ENCODE data around the gene CDH23. TPM values are rescaled to one million over a fixed set of nuclear protein-coding genes. Genes with fewer than 3 reads are reported as not detected.

The CDH23 gene
- polyA plus RNA-seq, 1 donor from 2014 or later: not detected

DNA sequence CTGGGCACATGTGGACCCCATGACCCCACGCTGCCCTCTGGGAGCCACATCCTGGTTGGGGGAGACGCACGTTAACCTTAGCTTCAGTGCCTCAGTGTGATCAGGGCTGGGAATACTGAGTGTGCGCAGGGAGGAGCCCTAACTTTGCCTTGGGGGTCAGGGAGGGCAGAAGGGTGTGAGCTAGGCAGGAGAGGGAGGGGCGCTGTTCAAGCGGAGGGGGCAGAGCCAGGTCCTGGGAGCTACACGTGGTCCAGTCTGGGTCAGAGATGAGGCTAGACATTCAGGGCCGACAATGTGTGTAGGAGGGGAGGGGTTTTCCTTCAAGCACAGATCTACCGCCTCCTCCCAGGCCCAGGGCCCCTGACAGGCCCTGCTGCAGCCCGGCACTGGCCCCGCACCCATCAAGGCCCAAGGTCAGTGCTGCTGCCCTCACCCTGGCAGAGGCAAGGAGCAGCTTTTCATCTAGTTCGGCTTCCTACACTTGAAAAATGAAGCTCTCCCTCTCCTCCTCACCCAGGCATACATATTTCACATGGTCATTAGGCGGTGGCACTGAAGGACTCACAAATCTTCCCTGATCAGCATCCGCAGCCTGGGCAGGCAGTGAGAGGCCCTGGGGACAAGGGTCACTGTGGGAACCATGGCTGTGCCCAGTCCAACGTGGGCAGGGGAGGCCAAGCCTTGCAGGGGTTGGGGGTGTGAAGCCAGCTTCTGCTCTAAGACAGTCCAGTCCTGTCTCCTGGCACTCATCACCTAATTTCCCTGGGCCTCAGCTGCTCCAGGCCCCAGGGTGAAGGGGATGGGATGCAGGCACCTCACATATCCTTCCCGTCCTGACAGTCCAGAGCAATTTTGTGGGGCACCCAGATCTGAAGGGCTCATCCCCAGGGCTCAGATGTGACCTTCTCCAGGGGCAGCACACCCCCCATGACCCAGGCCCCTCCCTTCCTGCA is 275.6 kb downstream of the CDH23 start:
- Mint-ChIP-seq H3K27ac (peak overlapping the region in 1 of 3 donors; percentile 92), H3K4me3 (peak overlapping the region in 1 of 4 donors; percentile 28), H3K27me3 (peaks cover 4% of the 10 kb centered on the region), H3K9me3 (no peaks in the 10 kb centered on the region), H3K4me1 (peaks cover 4 to 10% (median 8%) of the 10 kb centered on the region in 3 donors), H3K36me3 (no peaks in the 10 kb centered on the region)

DNA sequence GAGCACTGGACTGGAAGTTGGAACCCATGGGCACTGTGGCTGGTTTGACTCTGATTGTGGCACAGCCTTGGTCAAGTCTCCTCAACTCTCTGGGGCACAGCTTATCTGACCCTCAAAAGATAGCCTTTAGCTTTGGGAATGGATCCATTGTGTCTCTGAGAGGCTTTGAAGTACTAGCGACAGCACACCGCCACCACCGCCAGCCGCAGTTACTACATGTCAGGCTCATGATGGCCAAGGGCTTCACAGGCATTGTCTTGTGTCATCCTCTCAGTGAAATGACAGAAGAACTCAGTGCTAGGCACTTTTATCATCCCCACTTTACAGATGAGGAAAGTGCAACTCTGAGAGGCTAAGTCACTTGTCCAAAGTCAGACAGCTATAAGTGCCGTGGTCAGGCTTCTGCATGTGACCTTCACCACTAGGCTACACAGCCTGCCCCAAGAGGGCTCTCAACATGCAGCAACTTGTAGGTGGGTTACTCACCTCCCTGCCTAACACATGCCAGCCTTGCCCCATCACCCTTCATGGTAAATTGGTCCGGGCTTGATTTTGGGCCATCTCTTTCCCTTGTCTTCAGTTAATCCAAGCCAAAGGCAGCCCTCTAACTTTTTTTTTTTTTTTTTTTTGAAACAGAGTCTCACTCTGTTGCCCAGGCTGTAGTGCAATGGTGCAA is 278.7 kb downstream of the CDH23 start:
- H3K27me3 Mint-ChIP-seq: peaks cover 6% of the 10 kb centered on the region

DNA sequence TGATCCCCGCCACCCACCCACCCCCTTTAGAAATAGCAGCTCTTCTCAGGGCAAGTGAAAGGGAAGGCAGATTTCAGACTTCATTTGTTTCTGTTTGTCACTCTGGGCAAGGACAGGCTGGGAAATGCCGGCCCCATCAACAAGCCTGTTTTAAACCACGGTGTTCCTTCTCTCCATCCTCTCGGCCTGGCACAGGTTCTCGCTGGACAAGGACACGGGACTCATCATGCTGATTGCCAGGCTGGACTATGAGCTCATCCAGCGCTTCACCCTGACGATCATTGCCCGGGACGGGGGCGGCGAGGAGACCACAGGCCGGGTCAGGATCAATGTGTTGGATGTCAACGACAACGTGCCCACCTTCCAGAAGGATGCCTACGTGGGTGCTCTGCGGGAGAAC is 280.5 kb downstream of the CDH23 start:
- Mint-ChIP-seq H3K4me1 (peaks cover 0 to 4% (median 3%) of the 10 kb centered on the region in 3 donors), H3K27ac (no peak overlapping the region)

More for the DNA sequence above, 278.7 kb downstream of the CDH23 start:
- peaks cover 0 to 4% (median 3%) of the 10 kb centered on the region in 3 donors for H3K4me1 Mint-ChIP-seq
- no peak overlapping the region for H3K4me3 Mint-ChIP-seq
- H3K9me3 Mint-ChIP-seq: no peaks in the 10 kb centered on the region
- H3K27ac Mint-ChIP-seq: no peak overlapping the region
- no peaks in the 10 kb centered on the region for H3K36me3 Mint-ChIP-seq

DNA sequence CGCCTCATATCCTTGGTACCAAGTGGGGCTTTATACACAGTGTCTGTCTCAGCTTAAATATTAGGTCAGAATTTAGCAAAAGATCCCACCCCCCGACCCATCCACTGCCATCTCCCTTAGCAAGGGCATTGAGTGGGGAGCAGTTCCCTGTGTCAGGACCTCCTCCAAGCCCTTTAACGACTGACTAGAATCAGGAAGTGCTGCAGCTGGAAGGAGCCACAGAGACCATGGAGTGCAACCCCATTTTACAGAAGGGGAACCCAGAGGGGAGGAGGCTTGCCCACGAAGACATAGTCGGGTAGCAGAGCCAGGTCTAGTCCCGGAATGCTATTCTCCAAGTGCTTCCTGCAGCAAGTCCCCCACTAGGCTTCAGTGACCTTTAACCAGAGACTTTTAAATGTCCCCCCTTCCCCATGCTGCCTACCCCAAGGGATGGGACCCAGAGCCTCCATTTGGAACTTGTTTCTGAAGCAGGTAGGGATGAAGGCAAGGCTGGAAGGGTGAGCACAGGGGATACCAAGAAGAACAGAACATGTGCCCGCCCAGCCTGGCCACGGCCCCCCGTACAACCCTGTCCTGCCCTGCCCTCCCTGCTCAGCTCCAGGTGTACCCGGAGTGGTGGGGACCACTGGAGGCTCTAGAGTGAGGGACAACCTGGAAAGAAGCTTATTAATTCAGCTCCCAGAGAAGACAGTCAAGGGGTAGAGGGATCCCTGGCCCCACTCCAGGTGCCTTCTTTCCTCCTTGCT is 281.5 kb downstream of the CDH23 start:
- Mint-ChIP-seq H3K4me3 (no peak overlapping the region), H3K27me3 (peaks cover 4% of the 10 kb centered on the region), H3K9me3 (no peaks in the 10 kb centered on the region), H3K36me3 (no peaks in the 10 kb centered on the region), H3K27ac (no peak overlapping the region), H3K4me1 (peaks cover 0 to 5% (median 0%) of the 10 kb centered on the region in 3 donors)

More for the DNA sequence above, 280.5 kb downstream of the CDH23 start:
- Mint-ChIP-seq H3K4me3 (no peak overlapping the region), H3K27me3 (peaks cover 6% of the 10 kb centered on the region), H3K9me3 (no peaks in the 10 kb centered on the region), H3K36me3 (no peaks in the 10 kb centered on the region)

DNA sequence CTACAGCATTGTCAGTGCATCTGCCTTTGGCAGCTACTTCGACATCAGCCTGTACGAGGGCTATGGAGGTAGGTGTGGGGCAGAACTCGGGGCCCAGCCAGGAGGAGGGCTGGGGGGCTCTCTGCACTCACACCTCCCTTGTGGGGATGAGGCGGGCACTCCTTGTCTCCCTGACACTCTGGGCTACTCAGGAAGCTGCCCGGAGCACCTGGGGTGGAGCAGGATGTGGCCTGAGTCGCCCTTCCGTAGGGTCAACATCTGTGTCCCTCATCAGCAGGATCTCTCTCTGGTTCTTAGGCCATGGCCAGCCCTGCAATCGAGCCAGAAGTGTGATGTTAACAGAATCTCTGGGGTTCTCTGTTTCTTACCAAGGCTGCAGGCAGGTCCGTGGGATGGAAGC is 282.7 kb downstream of the CDH23 start:
- H3K36me3 Mint-ChIP-seq: no peaks in the 10 kb centered on the region
- no peak overlapping the region for H3K27ac Mint-ChIP-seq
- H3K4me1 Mint-ChIP-seq: peaks cover 0 to 8% (median 1%) of the 10 kb centered on the region in 3 donors
- H3K9me3 Mint-ChIP-seq: no peaks in the 10 kb centered on the region
- no peak overlapping the region for H3K4me3 Mint-ChIP-seq
- peaks cover 4% of the 10 kb centered on the region for H3K27me3 Mint-ChIP-seq

DNA sequence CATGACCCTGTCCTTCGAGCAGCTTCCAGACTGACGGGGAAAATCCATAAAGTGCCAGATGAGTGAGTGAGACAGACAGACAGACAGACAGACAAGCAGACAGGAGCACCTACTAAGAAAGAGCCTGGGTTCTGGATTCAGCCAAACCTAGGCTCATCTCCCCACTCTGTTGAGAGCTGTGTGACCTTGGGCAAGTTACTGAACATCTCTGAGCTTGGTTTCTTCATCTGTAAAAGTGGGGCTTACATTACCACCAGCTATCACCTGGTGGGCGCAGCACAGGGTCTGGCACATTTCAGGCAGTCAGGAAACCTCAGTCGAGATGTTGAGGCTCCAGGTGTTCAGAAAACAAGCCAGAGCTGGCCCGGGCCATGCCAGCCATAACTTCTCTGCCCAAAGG is 285.3 kb downstream of the CDH23 start:
- H3K36me3 Mint-ChIP-seq: no peaks in the 10 kb centered on the region
- peaks cover 2% of the 10 kb centered on the region for H3K27me3 Mint-ChIP-seq
- no peaks in the 10 kb centered on the region for H3K9me3 Mint-ChIP-seq
- H3K4me1 Mint-ChIP-seq: peaks cover 0 to 9% (median 4%) of the 10 kb centered on the region in 3 donors
- H3K27ac Mint-ChIP-seq: no peak overlapping the region
- H3K4me3 Mint-ChIP-seq: no peak overlapping the region

DNA sequence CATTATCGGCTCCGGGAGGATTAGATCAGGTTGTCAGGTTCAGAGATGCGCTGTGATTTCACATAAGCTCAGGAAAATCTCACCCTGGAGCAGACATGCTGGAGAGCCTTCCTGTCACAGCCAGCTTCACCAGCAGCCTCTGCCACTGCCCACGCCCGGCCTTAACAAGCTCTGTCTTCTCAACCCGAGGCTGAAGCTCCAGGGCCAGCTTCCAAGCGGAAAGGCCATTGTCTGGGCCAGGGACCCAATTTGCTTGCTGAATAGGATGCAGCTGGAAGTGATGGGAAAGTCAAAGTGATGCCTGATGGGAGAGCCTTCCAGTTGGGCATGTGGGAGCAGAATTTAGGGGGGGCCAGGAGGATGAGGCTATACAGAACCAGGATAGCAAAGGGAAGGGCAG is 286.6 kb downstream of the CDH23 start:
- H3K36me3 Mint-ChIP-seq: peaks cover 2% of the 10 kb centered on the region
- peaks cover 0 to 11% (median 4%) of the 10 kb centered on the region in 3 donors for H3K4me1 Mint-ChIP-seq
- H3K27me3 Mint-ChIP-seq: peaks cover 2% of the 10 kb centered on the region
- no peak overlapping the region for H3K27ac Mint-ChIP-seq
- H3K9me3 Mint-ChIP-seq: peaks cover 0 to 4% (median 0%) of the 10 kb centered on the region in 3 donors
- H3K4me3 Mint-ChIP-seq: no peak overlapping the region

DNA sequence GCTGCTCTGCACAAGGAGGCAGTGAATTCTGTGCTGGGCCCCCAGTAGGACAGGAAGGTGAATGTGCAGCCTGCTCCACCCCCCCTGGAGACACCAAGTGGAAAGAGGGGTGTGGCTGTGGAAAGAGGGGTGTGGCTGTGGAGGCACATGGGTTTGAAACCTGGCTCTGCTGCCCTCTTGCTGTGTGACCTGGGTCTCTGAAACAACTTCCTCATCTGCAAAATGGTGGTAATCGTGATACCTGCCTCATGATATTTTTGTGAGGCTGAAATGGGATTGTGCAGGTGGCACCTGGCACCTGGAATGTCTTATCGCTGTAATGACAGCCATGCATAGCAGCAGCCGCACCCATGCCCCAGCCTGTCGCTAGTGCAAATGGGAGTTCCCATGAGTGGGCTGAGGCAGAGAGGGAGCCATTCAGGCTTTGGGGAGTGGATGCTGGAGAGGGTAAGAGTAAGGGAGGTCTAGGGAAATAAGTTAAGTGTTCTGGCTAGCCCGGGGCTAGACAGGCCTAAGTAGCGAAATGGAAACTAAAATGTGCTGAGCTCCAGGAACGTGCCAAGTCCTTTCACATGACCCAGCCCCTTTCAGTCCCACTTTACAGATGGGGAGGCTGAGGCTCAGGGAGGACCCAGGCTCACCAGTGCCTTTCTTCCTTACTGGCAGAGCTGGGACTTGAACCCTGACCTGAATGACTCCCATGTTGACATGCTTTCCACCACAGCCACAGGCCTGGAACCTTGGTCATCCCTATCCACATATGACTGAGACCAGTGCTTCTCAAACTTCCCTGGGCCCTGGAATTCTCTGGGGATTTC is 287.8 kb downstream of the CDH23 start:
- Mint-ChIP-seq H3K9me3 (peaks cover 0 to 4% (median 0%) of the 10 kb centered on the region in 3 donors), H3K4me3 (no peak overlapping the region), H3K27me3 (no peaks in the 10 kb centered on the region), H3K36me3 (peaks cover 2% of the 10 kb centered on the region), H3K4me1 (peaks cover 0 to 11% (median 4%) of the 10 kb centered on the region in 3 donors), H3K27ac (no peak overlapping the region)

DNA sequence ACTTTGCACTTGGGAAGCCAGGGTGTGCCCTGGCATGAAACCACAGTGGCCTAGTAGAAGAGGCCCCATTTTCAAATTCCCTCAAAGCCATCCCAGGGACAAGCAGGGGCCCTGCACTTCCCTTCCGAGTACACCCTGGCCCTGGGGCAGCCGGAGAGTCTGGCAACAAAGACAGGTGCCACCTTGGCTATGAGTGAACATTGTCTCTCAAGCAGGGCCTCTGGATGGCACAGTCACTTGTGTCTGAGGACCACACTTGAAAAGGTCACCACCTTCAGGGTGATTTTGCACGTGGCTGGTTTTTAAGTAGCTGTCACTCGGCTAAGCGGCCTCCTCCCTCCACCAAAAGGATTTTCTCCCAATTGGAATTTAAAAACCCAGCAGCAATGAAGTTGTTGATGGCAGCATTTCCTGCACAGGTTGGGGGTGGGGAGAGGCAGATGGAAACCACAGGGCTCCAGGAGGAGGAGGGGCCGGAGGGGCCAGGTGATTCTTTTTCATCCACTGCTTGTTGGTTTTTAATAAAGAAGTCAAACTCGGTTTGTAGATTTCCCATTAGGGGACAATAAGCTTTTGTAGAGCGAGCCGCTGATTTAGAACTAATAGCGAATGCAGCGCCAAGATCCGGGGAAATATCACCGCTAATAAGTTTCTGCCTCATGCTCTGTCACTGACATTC is 289.0 kb downstream of the CDH23 start:
- Mint-ChIP-seq H3K27me3 (no peaks in the 10 kb centered on the region), H3K27ac (peak overlapping the region in 1 of 3 donors; percentile 3), H3K36me3 (peaks cover 2% of the 10 kb centered on the region), H3K9me3 (peaks cover 0 to 4% (median 0%) of the 10 kb centered on the region in 3 donors), H3K4me1 (peaks cover 0 to 11% (median 4%) of the 10 kb centered on the region in 3 donors), H3K4me3 (no peak overlapping the region)

DNA sequence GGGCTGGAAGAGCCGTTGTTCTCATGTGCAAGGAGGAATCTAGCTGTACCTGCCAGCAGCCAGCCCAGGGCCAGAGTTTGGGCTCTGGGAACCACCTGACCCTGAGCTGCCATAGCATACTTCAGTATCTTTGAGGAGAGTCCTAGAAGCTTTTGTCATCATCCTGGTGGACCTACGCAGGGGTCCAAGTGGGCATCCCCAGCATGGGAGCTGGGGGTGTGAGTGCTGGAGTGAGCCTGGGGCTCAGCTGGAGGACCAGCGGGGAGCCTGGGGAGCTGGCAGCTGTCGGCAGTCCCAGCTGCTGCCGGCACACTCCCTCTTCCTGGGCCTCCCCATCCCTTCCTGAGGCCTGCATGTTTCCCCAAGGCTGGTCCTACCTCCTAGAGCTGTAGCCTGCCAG is 290.4 kb downstream of the CDH23 start:
- peaks cover 0 to 6% (median 0%) of the 10 kb centered on the region in 3 donors for H3K9me3 Mint-ChIP-seq
- H3K27me3 Mint-ChIP-seq: no peaks in the 10 kb centered on the region
- H3K36me3 Mint-ChIP-seq: peaks cover 2% of the 10 kb centered on the region
- H3K27ac Mint-ChIP-seq: no peak overlapping the region
- no peak overlapping the region for H3K4me3 Mint-ChIP-seq
- peaks cover 0 to 11% (median 4%) of the 10 kb centered on the region in 3 donors for H3K4me1 Mint-ChIP-seq

DNA sequence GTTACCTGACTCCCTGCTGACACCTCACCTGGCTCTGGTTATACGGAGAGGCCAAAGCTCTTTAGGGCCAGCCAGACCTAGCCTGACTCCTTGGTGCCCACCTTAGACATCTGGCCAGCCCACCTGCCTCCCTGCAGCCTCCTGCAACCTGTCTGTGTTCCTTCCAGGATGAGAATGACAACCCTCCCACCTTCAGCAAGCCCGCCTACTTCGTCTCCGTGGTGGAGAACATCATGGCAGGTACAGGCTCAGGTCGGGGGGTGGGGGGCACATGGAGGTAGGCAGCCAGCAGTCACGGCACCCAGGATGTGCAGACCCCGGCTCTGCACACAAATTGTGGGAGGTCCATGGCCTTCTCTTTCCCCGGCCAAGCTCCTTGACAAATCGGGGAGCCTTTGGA is 290.8 kb downstream of the CDH23 start:
- no peak overlapping the region for H3K4me3 Mint-ChIP-seq
- peak overlapping the region; percentile 76 to 96 (median 86) for H3K27ac Mint-ChIP-seq

DNA sequence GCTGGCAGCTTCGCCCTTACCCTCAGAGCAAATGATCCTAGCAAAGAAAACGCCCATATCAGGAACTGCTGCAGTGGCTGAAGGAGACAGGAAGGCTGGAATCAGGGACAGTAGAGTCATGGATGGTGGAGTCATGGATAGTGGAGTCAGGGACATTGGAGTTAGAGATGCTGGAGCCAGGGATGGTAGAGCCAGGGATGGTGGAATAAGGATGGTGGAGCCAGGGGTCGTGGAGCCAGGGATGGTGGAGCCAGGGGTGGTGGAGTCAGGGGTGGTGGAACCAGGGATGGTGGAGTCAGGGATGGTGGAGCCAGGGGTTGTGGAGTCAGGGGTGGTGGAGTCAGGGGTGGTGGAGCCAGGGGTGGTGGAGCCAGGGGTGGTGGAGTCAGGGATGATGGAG is 291.5 kb downstream of the CDH23 start:
- peaks cover 3 to 8% (median 7%) of the 10 kb centered on the region in 3 donors for H3K4me1 Mint-ChIP-seq
- peak overlapping the region; percentile 76 to 96 (median 86) for H3K27ac Mint-ChIP-seq
- peak overlapping the region in 1 of 4 donors; percentile 54 for H3K4me3 Mint-ChIP-seq
- H3K27me3 Mint-ChIP-seq: no peaks in the 10 kb centered on the region
- H3K36me3 Mint-ChIP-seq: peaks cover 2% of the 10 kb centered on the region
- peaks cover 0 to 6% (median 0%) of the 10 kb centered on the region in 3 donors for H3K9me3 Mint-ChIP-seq

More for the DNA sequence above, 290.8 kb downstream of the CDH23 start:
- Mint-ChIP-seq H3K4me1 (peaks cover 0 to 11% (median 4%) of the 10 kb centered on the region in 3 donors), H3K9me3 (peaks cover 0 to 6% (median 0%) of the 10 kb centered on the region in 3 donors), H3K36me3 (peaks cover 2% of the 10 kb centered on the region), H3K27me3 (no peaks in the 10 kb centered on the region)

DNA sequence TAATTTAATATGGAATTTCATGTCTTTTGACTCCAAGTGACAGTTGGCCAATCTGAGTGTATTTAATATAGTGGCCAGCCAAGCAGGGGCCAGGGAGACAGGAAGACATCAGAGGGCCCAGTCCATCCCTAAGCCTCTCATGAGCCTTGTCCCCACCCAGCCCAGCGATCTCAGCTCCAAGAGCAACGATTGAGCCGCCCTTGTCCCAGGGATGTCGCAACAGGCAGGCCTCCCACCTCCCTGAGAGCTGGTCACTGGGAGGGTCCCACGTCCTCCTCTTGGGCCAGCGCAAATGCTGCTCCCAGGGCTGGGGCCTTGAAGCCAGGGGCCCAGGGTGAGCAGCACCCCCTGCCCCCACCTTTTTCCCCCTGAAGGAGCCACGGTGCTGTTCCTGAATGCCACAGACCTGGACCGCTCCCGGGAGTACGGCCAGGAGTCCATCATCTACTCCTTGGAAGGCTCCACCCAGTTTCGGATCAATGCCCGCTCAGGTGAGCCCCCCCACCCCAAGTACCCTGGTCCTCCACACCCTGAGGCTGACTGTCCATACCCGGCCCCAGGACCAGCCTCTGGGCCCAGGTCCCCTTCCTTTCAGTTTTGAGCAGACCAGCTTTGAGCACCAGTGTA is 293.5 kb downstream of the CDH23 start:
- peaks cover 19 to 22% (median 20%) of the 10 kb centered on the region in 3 donors for H3K4me1 Mint-ChIP-seq
- H3K4me3 Mint-ChIP-seq: no peak overlapping the region
- peaks cover 2% of the 10 kb centered on the region for H3K36me3 Mint-ChIP-seq
- H3K27ac Mint-ChIP-seq: peak overlapping the region in 1 of 3 donors; percentile 91
- H3K9me3 Mint-ChIP-seq: peaks cover 0 to 6% (median 0%) of the 10 kb centered on the region in 3 donors
- H3K27me3 Mint-ChIP-seq: no peaks in the 10 kb centered on the region
